Trophoblast cell (in vitro differentiated cells and primary cell): ENCODE data around the gene ZNF653.
A peak's percentile ranks its signal among the peaks of the same experiment; 100 is the strongest.

ENCODE experiments used
- DNase-seq, 2 donors: peaks; one replicate each; pipeline ENCODE4 v3.0.0-alpha.2; 2016
- H2AFZ ChIP-seq: 2 replicates; pipeline ENCODE4 v1.6.1; 2013; ENCODE audit warnings: low read length, moderate library complexity, mild to moderate bottlenecking; ENCODE audit not compliant: insufficient read depth, poor library complexity
- H2AK5ac ChIP-seq: 2 replicates; pipeline ENCODE4 v1.6.1; 2013; ENCODE audit warnings: mild to moderate bottlenecking, low read length
- H2BK120ac ChIP-seq: 2 replicates; pipeline ENCODE4 v1.6.1; 2013; ENCODE audit warnings: low read length, mild to moderate bottlenecking, moderate library complexity; ENCODE audit not compliant: insufficient read depth, poor library complexity
- H2BK12ac ChIP-seq: 2 replicates; pipeline ENCODE4 v1.6.1; 2013; ENCODE audit warnings: mild to moderate bottlenecking, low read length, moderate library complexity
- H2BK5ac ChIP-seq: 2 replicates; pipeline ENCODE4 v1.6.1; 2013; ENCODE audit warnings: low read length, low read depth, moderate library complexity, mild to moderate bottlenecking; ENCODE audit not compliant: poor library complexity
- H3K14ac ChIP-seq: 2 replicates; pipeline ENCODE4 v1.6.1; 2013; ENCODE audit warnings: mild to moderate bottlenecking, low read length
- H3K18ac ChIP-seq: 2 replicates; pipeline ENCODE4 v1.6.1; 2013; ENCODE audit warnings: mild to moderate bottlenecking, low read length
- H3K23ac ChIP-seq: 2 replicates; pipeline ENCODE4 v1.6.1; 2013; ENCODE audit warnings: low read length
- H3K27ac ChIP-seq: 2 replicates; pipeline ENCODE4 v1.5.1; 2013; ENCODE audit warnings: low read depth, mild to moderate bottlenecking, inconsistent platforms, low read length, moderate library complexity
- H3K27me3 ChIP-seq: 2 replicates; pipeline ENCODE4 v1.6.1; 2013; ENCODE audit warnings: inconsistent platforms, mild to moderate bottlenecking, low read length, moderate library complexity; ENCODE audit not compliant: insufficient read depth
- H3K36me3 ChIP-seq, 2 experiments: 1 replicate in 1 of 2; 2 replicates in 1 of 2; pipeline ENCODE4 v1.6.1; 2013; ENCODE audit warnings: low read length in 2 of 2, mild to moderate bottlenecking in 2 of 2, moderate library complexity in 1 of 2; ENCODE audit not compliant: insufficient read depth in 2 of 2, control insufficient read depth in 1 of 2
- H3K4ac ChIP-seq: 2 replicates; pipeline ENCODE4 v1.6.1; 2013; ENCODE audit warnings: low read depth, mild to moderate bottlenecking, low read length, moderate library complexity
- H3K4me1 ChIP-seq, 2 experiments: 1 replicate in 1 of 2; 2 replicates in 1 of 2; pipeline ENCODE4 v1.6.1; 2013; ENCODE audit warnings: low read length in 2 of 2, mild to moderate bottlenecking in 2 of 2, moderate library complexity in 1 of 2; ENCODE audit not compliant: insufficient read depth in 2 of 2, control insufficient read depth in 1 of 2
- H3K4me2 ChIP-seq: 2 replicates; pipeline ENCODE4 v1.6.1; 2013; ENCODE audit warnings: inconsistent platforms, mild to moderate bottlenecking, low read length, moderate library complexity
- H3K4me3 ChIP-seq: 2 replicates; pipeline ENCODE4 v1.5.1; 2013; ENCODE audit warnings: mild to moderate bottlenecking, low read depth, low read length, inconsistent platforms
- H3K79me1 ChIP-seq: one replicate; pipeline ENCODE4 v1.6.1; 2013; ENCODE audit warnings: low read length
- H3K79me2 ChIP-seq: 2 replicates; pipeline ENCODE4 v1.6.1; 2013; ENCODE audit warnings: low read length, mild to moderate bottlenecking; ENCODE audit not compliant: control insufficient read depth, insufficient read depth, poor library complexity
- H3K9ac ChIP-seq: 2 replicates; pipeline ENCODE4 v1.6.1; 2013; ENCODE audit warnings: mild to moderate bottlenecking, low read length
- H3K9me3 ChIP-seq: 2 replicates; pipeline ENCODE4 v1.6.1; 2013; ENCODE audit warnings: low read depth, mild to moderate bottlenecking, control low read depth, inconsistent platforms, low read length; ENCODE audit not compliant: insufficient read depth
- H4K12ac ChIP-seq: 2 replicates; pipeline ENCODE4 v1.6.1; 2013; ENCODE audit warnings: low read depth, mild to moderate bottlenecking, low read length, moderate library complexity
- H4K8ac ChIP-seq: 2 replicates; pipeline ENCODE4 v1.6.1; 2013; ENCODE audit warnings: low read depth, mild to moderate bottlenecking, low read length, moderate library complexity
- H4K91ac ChIP-seq: one replicate; pipeline ENCODE4 v1.6.1; 2013; ENCODE audit warnings: low read depth, mild to moderate bottlenecking, low read length, moderate library complexity
- WGBS: extraction: QIAGEN DNeasy Blood & Tissue Kit; methylation state at CpG from one replicate; pipeline ENCODE4 v1.1.7; 2013; ENCODE audit warnings: missing lambda C conversion rate; ENCODE audit not compliant: insufficient read length, insufficient coverage; ENCODE audit errors: extremely low coverage; 5-methylcytosine and 5-hydroxymethylcytosine counted together

ZNF653 gene

DNA sequence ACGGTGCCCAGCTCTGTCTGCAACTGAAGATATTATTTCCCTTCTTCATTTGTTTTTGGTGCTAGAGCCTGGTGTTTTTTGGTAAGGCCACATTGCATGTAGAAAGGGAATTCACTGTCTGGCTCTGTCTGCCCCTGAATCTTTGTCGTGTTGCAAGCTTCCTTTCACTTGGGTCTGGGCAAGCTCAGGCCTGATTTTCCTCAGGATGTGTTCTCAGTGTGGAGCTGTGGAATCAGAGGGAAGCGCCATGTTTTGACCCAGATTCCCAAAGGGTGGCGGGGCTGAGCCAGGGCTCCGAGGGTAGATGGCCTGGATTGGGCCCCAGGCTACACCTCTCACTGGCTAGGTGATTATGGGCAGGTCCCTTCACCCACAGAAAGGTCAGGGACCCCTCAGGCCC lies 61.6 kb downstream of the ZNF653 start:
- WGBS, result no CpG with 5 or more reads among the region's 5 CpGs
- no peak overlapping the region for H3K18ac ChIP-seq
- DNase-seq, result no peak
- H2AK5ac ChIP-seq, result no peak overlapping the region
- no peaks in the 10 kb centered on the region for H3K27me3 ChIP-seq
- no peak overlapping the region for H2BK5ac ChIP-seq
- no peak overlapping the region for H4K8ac ChIP-seq
- no peaks in the 10 kb centered on the region for H3K79me1 ChIP-seq
- H3K9ac ChIP-seq, result no peak overlapping the region
- no peak overlapping the region for H2AFZ ChIP-seq
- H3K36me3 ChIP-seq, result peaks cover 77 to 81% of the 10 kb centered on the region in 2 experiments
- H2BK12ac ChIP-seq, result no peak overlapping the region
- no peak overlapping the region for H3K14ac ChIP-seq
- H3K4me1 ChIP-seq, result no peaks in the 10 kb centered on the region
- H3K4me2 ChIP-seq, result no peak overlapping the region
- no peak overlapping the region for H3K4ac ChIP-seq
- H3K23ac ChIP-seq, result no peak overlapping the region
- H3K4me3 ChIP-seq, result no peak overlapping the region
- H3K9me3 ChIP-seq, result no peaks in the 10 kb centered on the region
- no peak overlapping the region for H4K12ac ChIP-seq
- no peak overlapping the region for H3K27ac ChIP-seq
- H3K79me2 ChIP-seq, result no peaks in the 10 kb centered on the region
- H2BK120ac ChIP-seq, result no peak overlapping the region
- no peak overlapping the region for H4K91ac ChIP-seq

DNA sequence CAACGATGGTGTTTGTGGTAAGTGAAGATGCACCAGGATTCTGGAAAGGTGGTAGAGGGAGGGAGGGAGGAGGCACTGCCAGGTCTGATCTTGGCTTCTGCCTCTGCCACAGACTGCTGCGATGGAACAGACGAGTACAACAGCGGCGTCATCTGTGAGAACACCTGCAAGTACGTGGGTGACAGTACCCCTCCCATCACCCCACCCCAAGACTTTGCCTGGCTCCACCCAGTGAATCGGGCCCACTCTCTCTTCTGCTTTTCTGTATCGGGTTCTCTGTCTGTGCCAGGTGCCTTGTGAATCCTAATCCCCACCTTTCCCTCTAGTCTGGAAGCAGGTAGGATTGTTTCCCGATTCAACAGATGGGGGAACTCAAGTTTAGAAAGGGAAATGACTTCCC lies 67.7 kb downstream of the ZNF653 start:
- Histone ChIP-seq H3K4me1 (peaks cover 8 to 10% of the 10 kb centered on the region in 2 experiments), H4K12ac (no peak overlapping the region)
- no CpG with 5 or more reads among the region's 9 CpGs for WGBS

DNA sequence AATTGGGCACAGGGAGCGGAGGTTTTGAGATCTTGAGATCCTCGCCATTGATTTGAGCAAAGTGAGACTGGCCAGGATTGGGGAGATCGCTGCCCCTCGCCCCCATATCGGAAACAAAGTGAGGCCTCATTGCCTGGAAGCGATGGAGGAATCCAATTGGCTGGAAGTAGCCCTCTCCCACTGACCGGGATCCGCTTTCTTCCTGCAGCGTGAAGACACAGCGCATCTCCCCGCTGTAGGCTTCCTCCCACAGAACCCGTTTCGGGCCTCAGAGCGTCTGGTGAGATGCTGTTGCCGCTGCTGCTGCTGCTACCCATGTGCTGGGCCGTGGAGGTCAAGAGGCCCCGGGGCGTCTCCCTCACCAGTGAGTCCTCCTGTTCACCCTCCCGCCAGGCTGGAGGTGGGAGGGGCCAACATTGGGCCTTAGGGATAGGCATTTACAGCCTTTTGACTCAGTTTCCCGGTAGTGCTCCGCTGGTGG lies 69.8 kb downstream of the ZNF653 start:
- Histone ChIP-seq H3K23ac (no peak overlapping the region), H3K36me3 (peaks cover 30% of the 10 kb centered on the region in 2 experiments), H3K9me3 (no peaks in the 10 kb centered on the region), H3K18ac (peak overlapping the region; percentile 26), H2BK5ac (no peak overlapping the region), H3K27me3 (no peaks in the 10 kb centered on the region), H3K27ac (no peak overlapping the region), H2AFZ (peak overlapping the region; percentile 27), H3K4me2 (peak overlapping the region; percentile 95), H2AK5ac (peak overlapping the region; percentile 8), H4K91ac (peak overlapping the region; percentile 51), H4K12ac (peak overlapping the region; percentile 71), H3K9ac (peak overlapping the region; percentile 84), H3K4ac (peak overlapping the region; percentile 37), H3K79me2 (peaks cover 3% of the 10 kb centered on the region), H4K8ac (peak overlapping the region; percentile 74), H3K79me1 (peaks cover 4% of the 10 kb centered on the region), H3K4me3 (peak overlapping the region; percentile 93), H3K14ac (peak overlapping the region; percentile 55), H2BK12ac (no peak overlapping the region), H3K4me1 (peaks cover 8 to 10% of the 10 kb centered on the region in 2 experiments), H2BK120ac (no peak overlapping the region)
- WGBS, result no CpG with 5 or more reads among the region's 21 CpGs
- peak in 1 of 2 donors; percentile 37 for DNase-seq

More for the DNA sequence above, 67.7 kb downstream of the ZNF653 start:
- H3K23ac ChIP-seq, result no peak overlapping the region
- no peak overlapping the region for H3K4me3 ChIP-seq
- H3K27ac ChIP-seq, result no peak overlapping the region
- H3K79me1 ChIP-seq, result peaks cover 4% of the 10 kb centered on the region
- no peak overlapping the region for H3K4ac ChIP-seq
- no peak overlapping the region for H3K18ac ChIP-seq
- no peak overlapping the region for H4K91ac ChIP-seq
- H3K36me3 ChIP-seq, result peaks cover 46 to 51% of the 10 kb centered on the region in 2 experiments
- H2BK120ac ChIP-seq, result no peak overlapping the region
- no peak overlapping the region for H2AFZ ChIP-seq
- H2AK5ac ChIP-seq, result no peak overlapping the region
- H3K79me2 ChIP-seq, result peaks cover 3% of the 10 kb centered on the region
- no peak overlapping the region for H2BK12ac ChIP-seq
- no peak overlapping the region for H3K4me2 ChIP-seq
- no peaks in the 10 kb centered on the region for H3K27me3 ChIP-seq
- H3K14ac ChIP-seq, result no peak overlapping the region
- no peaks in the 10 kb centered on the region for H3K9me3 ChIP-seq
- H4K8ac ChIP-seq, result no peak overlapping the region
- H2BK5ac ChIP-seq, result no peak overlapping the region
- no peak overlapping the region for H3K9ac ChIP-seq
- no peak for DNase-seq

DNA sequence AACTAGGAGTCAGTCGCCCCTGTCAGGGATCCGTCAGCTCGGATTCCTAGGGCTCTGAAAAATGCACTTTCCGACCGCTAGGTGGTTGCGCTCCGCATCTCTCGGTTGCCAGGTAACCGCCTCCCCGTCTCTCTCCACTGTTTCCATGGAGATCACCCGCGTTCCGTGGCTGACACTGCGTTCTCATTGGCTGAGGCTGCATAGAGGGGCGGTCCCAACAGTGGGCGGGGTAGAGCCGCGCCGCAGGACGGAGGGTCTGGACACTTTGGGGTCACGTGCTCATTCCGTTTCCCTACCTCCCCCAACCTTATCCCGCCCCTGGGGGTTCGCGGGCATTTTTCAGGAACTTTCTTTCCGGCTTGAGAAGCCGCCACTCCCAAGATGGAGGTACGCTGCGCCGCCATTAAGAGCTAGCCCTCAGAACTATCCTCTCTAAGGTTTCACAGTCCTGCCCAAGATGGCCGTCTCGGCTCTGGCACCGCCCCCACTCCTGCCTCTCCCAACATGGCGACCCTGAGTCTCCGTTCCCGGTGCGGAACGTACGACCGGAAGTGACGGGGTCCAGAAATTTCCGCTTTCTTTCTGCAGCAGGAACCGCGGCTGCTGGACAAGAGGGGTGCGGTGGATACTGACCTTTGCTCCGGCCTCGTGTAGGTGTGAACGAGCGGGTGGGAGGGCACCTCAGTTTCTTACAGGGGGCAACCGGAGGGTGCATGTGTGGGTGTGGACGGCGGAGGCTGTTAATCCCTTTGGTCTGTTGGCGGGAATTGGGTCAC lies 70.4 kb downstream of the ZNF653 start, which contains the start of the genes ODAD3 and PRKCSH:
Gene ODAD3 (minus strand): TSS at position 65 of the 776 bp plus-strand sequence. CDS start 105 bp downstream, outside the sequence.
Gene PRKCSH (plus strand): TSS at position 579 of the 776 bp plus-strand sequence. CDS start 483 bp downstream, outside the sequence.
- H2BK120ac ChIP-seq, result no peak within 1 kb of the TSS
- H3K14ac ChIP-seq, result peak within 1 kb of the TSS; percentile 55
- peak within 1 kb of the TSS; percentile 93 for H3K4me3 ChIP-seq
- peaks cover 4% of the 10 kb centered on the region for H3K79me1 ChIP-seq
- H3K4me1 ChIP-seq, result peaks cover 8 to 10% of the 10 kb centered on the region in 2 experiments
- H3K4ac ChIP-seq, result peak within 1 kb of the TSS; percentile 37
- WGBS, result no CpG with 5 or more reads among the region's 53 CpGs
- no peak within 1 kb of the TSS for H2BK12ac ChIP-seq
- peak within 1 kb of the TSS; percentile 26 for H3K18ac ChIP-seq
- peak; percentile 99 to 100 for DNase-seq
- H3K9me3 ChIP-seq, result no peaks in the 10 kb centered on the region
- peak within 1 kb of the TSS; percentile 74 for H4K8ac ChIP-seq
- peaks cover 3% of the 10 kb centered on the region for H3K79me2 ChIP-seq
- H2AK5ac ChIP-seq, result peak within 1 kb of the TSS; percentile 8
- H3K4me2 ChIP-seq, result peak within 1 kb of the TSS; percentile 95
- H3K9ac ChIP-seq, result peak within 1 kb of the TSS; percentile 84
- H4K12ac ChIP-seq, result peak within 1 kb of the TSS; percentile 71
- H3K27ac ChIP-seq, result no peak within 1 kb of the TSS
- H3K36me3 ChIP-seq, result peaks cover 28% of the 10 kb centered on the region in 2 experiments
- H3K23ac ChIP-seq, result no peak within 1 kb of the TSS
- H2AFZ ChIP-seq, result peak within 1 kb of the TSS; percentile 93
- H3K27me3 ChIP-seq, result no peaks in the 10 kb centered on the region
- no peak within 1 kb of the TSS for H2BK5ac ChIP-seq
- H4K91ac ChIP-seq, result peak within 1 kb of the TSS; percentile 51
